Measurements from ENCODE around the gene HDGFL2.
"Not testable (repeated sequence)": the region's sequence is repeated elsewhere in the genome, so short reads cannot be mapped to it uniquely, and the experiment has no call there.

HDGFL2 gene

GRCh38 chr19:4537953-4538600 lies 66.0 kb downstream of the HDGFL2 start:
- DNase-seq, result no peak

GRCh38 chr19:4538601-4538954 lies 66.5 kb downstream of the HDGFL2 start:
- DNase-seq, result no peak

- no peak for DNase-seq
Measured at GRCh38 chr19:4539169-4539692, 67.1 kb downstream of the HDGFL2 start.

GRCh38 chr19:4539693-4540581 lies 67.8 kb downstream of the HDGFL2 start, which contains the start of gene LRG1:
LRG1 (minus strand) TSS chr19:4540036; CDS start chr19:4540013, 23 bp downstream.
- peak; percentile 97 for DNase-seq

GRCh38 chr19:4541114-4541805 lies 69.2 kb downstream of the HDGFL2 start:
- DNase-seq, result peak; percentile 88

- DNase-seq, result not testable (repeated sequence)
Measured at GRCh38 chr19:4541806-4542145, 69.7 kb downstream of the HDGFL2 start.

- DNase-seq, result peak; percentile 73
Measured at GRCh38 chr19:4542896-4543841, 71.1 kb downstream of the HDGFL2 start.

- DNase-seq, result no peak
Measured at GRCh38 chr19:4543842-4544647, 71.9 kb downstream of the HDGFL2 start.

- DNase-seq, result no peak
Measured at GRCh38 chr19:4547303-4548237, 75.5 kb downstream of the HDGFL2 start.

- no peak for DNase-seq
Measured at GRCh38 chr19:4548238-4548584, 76.1 kb downstream of the HDGFL2 start.

GRCh38 chr19:4550018-4550417 lies 77.9 kb downstream of the HDGFL2 start:
- no peak for DNase-seq

GRCh38 chr19:4550479-4551050 lies 78.5 kb downstream of the HDGFL2 start:
- no peak for DNase-seq
